ENCODE measurements around the gene SLC7A14.

DNA sequence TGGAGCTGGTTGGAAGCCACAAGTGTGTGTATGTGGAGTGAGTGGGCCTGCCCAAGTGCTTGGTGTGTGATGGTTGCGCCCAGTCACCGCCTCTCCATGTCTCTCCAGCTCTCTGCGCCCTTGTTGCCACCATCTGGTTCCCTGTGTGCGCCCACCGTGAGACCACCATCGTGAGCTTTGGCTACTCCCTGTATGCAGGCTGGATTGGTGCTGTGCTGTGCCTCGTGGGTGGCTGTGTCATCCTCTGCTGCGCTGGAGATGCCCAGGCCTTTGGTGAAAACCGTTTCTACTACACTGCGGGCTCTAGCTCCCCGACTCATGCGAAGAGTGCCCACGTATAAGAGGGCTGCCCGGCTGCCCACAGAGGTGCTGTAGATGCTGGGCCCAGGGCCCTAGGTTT lies 153.5 kb downstream of the SLC7A14 start:
- TF ChIP-seq CTCF (conservative IDR thresholded peaks at IDR 0.05; ENCODE audit: low read depth, low read length), result no peak
- TF ChIP-seq EZH2phosphoT487 (IDR thresholded peaks at IDR 0.05; ENCODE audit: borderline replicate concordance, low read length), result no peak
- TF ChIP-seq EZH2 (IDR thresholded peaks at IDR 0.05; ENCODE audit: low read length, unreplicated experiment), result no peak

Measured in PC-3 (cell line).